Measurements from ENCODE around the gene PDCD1LG2. TPM values are rescaled to one million over a fixed set of nuclear protein-coding genes. Genes with fewer than 3 reads are reported as not detected.

PDCD1LG2 gene
- total RNA-seq, 1 experiment from 2014 or later, result not detected

DNA sequence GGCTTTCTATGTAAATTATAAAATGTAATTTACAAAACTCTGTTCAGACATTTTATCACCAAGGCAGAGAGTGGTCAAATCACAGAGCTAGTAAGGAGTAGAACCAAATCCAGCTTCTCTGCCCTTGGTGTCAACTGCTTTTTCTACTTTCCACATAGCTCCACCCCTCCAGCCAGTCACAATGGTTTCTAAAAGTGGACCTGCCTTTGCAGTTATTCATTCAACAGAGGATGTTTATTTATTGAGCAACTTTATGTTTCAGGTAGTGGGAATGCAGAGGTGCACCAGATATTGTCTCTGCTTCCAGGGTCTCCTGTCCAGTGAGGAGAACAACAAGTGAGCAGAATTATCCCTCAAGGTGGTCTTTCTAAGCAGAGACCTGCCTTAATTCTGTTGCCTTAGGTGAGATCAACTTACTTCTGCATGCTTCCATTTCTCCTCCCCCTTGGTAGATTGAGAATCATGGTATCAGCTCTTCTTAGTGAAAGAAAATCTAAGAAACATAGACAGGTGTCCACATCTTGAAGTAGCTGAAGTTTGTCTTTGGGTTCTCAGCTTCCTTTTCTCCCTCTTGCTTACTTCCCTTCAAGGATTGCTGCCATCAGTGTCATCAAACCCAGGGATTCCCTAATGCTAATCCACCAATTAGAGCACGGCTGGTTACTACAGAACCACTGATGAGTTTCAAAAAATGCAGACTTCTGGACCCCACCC lies 17.2 kb upstream of the PDCD1LG2 start:
- Histone ChIP-seq H2AFZ (ENCODE audit: low read length) (no peak overlapping the region), H3K23ac (ENCODE audit: insufficient read length, low read depth, low read length) (no peak overlapping the region), H2BK12ac (ENCODE audit: insufficient read length, low read depth, low read length) (no peak overlapping the region), H3K23me2 (ENCODE audit: insufficient read length, low read depth, low read length, poor library complexity, severe bottlenecking) (no peaks in the 10 kb centered on the region), H2BK15ac (ENCODE audit: low read depth, low read length) (no peak overlapping the region), H3K79me1 (ENCODE audit: insufficient read depth, low read depth, low read length, poor library complexity, severe bottlenecking) (no peaks in the 10 kb centered on the region), H3T11ph (ENCODE audit: low read length) (no peak overlapping the region), H2BK20ac (ENCODE audit: low read depth, low read length, poor library complexity, severe bottlenecking) (no peak overlapping the region), H2AK5ac (ENCODE audit: insufficient read length, low read length) (no peak overlapping the region), H3K18ac (ENCODE audit: insufficient read length, low read depth, low read length) (no peak overlapping the region), H4K8ac (replicated peaks; ENCODE audit: insufficient read length, low read depth, low read length) (no peak overlapping the region), H3K27me3 (ENCODE audit: insufficient read depth, low read length) (no peaks in the 10 kb centered on the region), H3K4me1 (ENCODE audit: insufficient read depth, low read length) (no peaks in the 10 kb centered on the region), H3K9ac (ENCODE audit: extremely low read depth, insufficient read length, low read length) (no peak overlapping the region), H2BK5ac (ENCODE audit: insufficient read length, low read length) (no peak overlapping the region), H3K4me2 (ENCODE audit: insufficient read depth, insufficient read length, low read length) (no peak overlapping the region), H3K14ac (ENCODE audit: insufficient read depth, low read length) (no peak overlapping the region), H3K27ac (ENCODE audit: insufficient read length, low read depth, low read length) (no peak overlapping the region), H3K79me2 (ENCODE audit: insufficient read depth, low read length) (no peaks in the 10 kb centered on the region; the same call in 1 of the 2 replicates), H4K91ac (ENCODE audit: insufficient read length, low read depth, low read length) (no peak overlapping the region), H2BK120ac (ENCODE audit: low read depth, low read length, poor library complexity, severe bottlenecking) (no peak overlapping the region), H3K56ac (ENCODE audit: insufficient read length, low read depth, low read length) (no peak overlapping the region), H3K4ac (ENCODE audit: low read depth, low read length) (no peak overlapping the region), H4K20me1 (ENCODE audit: control insufficient read depth, insufficient read depth, insufficient read length) (no peaks in the 10 kb centered on the region), H4K5ac (ENCODE audit: insufficient read length, low read depth, low read length) (no peak overlapping the region), H3K9me3 (ENCODE audit: control insufficient read depth, low read depth, low read length) (no peaks in the 10 kb centered on the region)
- Mint-ChIP-seq H3K27me3 (ENCODE audit: low read depth) (no peaks in the 10 kb centered on the region), H3K4me1 (peaks cover 14 to 15% of the 10 kb centered on the region in 2 experiments), H3K9me3 (peaks cover 0 to 3% of the 10 kb centered on the region in 2 experiments; a peak in 2 of 5 replicates), H3K27ac (no peak overlapping the region), H3K4me3 (no peak overlapping the region), H3K36me3 (ENCODE audit: insufficient read depth in 1 of 3, low read depth in 3 of 3) (no peaks in the 10 kb centered on the region)
- no CpG with 5 or more reads among the region's 1 CpG for WGBS (ENCODE audit: extremely low coverage, insufficient read length, low lambda C conversion rate)
- no peak for DNase-seq
- TF ChIP-seq CTCF (conservative IDR thresholded peaks at IDR 0.05), result no peak
